NCI-H526 treated with DMSO at 0.1 percent for 48 hours (cell line): Measurements from ENCODE around the gene AHR.
A peak's percentile ranks its signal among the peaks of the same experiment; 100 is the strongest.

ENCODE experiments used
- DNase-seq: peaks from one replicate; lab custom pipeline; 2025; lab: John Stamatoyannopoulos, UW

AHR gene

GRCh38 chr7:17298102-17298839, at the start of gene AHR:
Gene AHR, plus strand, starts transcription at chr7:17298652. Its CDS starts 613 bp downstream, at chr7:17299265.
- peak; percentile 21 for DNase-seq

GRCh38 chr7:17253885-17254284, 44.6 kb upstream of the AHR start:
- DNase-seq = no peak

- no peak for DNase-seq
Observed at GRCh38 chr7:17255926-17256325, 42.5 kb upstream of the AHR start.

DNA sequence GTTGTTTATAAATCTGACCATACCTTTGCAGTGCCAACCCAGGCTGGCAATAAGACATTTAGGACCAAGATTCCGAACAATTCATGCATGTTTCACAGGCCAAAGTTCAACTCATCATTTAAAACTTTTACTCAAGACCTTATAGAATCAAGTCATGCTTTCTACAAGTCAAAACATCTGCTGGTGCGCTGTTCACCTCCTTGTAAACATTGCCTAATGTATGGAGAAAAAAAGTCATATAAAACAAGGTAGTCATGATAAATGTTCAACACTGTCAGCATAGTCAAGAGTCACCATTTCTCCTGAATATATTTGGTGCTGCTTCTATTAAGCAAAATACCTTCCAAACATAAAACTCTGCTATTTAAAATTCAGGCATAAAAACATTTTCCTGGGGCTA, 42.1 kb upstream of the AHR start:
- DNase-seq = no peak

- DNase-seq = no peak
Observed at GRCh38 chr7:17266565-17266964, 31.9 kb upstream of the AHR start.

DNA sequence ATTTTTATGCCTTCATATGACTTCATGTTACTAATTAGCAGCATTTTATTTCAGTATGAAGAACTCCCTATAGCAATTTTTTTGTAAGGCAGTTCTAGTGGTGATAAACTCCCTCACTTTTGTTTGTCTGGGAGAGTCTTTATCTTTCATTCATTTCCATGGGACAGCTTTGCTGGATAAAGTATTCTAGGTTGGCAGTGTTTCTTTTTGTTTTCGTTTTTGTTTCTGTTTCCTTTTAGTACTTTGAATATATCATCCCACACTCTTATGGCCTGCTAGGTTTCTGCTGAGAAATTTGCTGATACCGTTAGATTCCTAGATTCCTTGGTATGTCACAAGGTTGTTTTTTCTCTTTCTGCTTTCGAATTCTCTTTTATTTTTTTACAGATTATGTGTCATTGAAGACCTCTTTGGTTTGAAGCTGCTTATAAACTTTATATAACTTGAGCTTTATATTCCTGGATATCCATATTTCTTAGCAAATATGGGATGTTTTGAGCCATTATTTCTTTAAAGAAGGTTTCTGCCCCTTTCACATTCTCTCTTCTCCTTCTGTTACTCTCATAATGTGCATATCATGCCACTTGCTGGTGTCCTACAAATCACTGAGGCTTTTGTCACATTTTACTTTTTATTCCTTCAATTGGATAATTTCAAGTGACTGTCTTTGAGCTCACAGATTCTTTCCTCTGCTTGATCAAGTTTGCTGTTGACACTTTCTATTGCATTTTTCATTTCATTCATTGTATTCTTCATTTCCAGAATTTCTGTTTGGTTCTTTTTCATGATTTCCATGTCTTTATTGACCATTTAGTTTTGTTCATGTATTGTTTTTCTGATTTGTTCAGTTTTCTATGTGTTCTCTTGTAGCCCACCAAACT, 28.9 kb upstream of the AHR start:
- no peak for DNase-seq

GRCh38 chr7:17274551-17275245, 23.8 kb upstream of the AHR start:
- no peak for DNase-seq

DNA sequence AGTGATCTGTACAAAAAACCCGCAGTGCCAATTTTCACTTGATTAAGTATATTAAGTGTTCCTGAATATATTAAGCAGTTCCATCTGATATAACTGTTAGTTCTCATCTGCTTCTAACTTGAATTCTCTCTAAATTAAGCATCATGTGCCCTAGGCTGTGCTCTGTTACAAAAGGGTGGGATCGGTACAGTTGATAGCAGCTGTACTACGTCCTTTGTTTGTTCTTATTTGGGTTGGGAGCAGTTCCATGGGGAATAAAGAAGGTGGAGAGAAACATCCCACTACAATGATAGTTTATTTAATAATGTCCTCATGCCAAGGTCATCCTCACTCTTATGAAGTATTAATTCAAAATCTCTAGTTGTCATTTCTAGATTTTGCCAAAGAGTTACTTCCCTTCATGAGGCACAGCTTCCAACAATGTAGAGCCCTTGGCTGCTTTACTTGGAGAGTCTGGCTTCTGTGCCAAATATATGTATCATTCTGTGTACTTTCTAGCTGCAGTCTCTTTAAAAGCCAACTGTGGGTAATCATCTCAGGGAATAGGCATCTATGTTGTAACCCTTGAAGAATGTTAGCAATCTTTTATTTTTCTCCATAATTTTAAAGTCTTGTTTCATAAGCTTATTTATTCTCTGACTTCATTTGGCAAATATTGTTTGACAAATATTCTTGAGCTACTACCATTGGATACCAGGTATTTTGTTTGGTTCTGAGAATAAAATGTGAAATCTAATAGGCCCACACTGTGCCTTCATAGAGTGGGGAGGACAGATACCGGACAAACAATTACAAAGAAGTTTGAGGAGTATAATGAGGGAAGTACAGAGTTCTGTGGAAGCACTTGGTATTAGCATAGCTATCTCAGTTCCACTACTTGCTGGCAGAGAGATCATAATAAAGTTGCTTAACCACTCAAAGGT, 22.4 kb upstream of the AHR start:
- DNase-seq = no peak

- no peak for DNase-seq
Observed at GRCh38 chr7:17279061-17279460, 19.4 kb upstream of the AHR start.

- no peak for DNase-seq
Observed at GRCh38 chr7:17289074-17289645, 9.3 kb upstream of the AHR start.

- no peak for DNase-seq
Observed at GRCh38 chr7:17292843-17293242, 5.6 kb upstream of the AHR start.

- DNase-seq = no peak
Observed at GRCh38 chr7:17293481-17293880, 5.0 kb upstream of the AHR start.

DNA sequence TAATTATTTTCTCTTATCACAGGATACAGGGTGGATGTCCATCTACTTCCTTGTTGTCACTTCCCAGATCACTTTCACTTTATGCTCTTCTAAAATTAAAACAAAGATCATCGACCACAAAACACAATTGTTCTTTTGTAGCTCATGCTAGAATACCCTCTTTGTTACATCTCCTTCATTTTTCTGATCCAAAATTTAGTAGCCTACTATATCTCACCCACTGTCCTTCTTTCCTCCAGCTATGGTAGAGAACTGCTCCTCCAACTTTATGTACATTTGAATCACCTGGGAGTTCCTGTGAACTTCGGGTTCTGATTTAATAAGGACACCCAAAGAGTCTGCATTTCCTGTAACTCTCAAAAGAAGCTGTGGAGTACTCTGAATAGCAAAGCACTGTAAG, 1.2 kb upstream of the AHR start:
- no peak for DNase-seq

DNA sequence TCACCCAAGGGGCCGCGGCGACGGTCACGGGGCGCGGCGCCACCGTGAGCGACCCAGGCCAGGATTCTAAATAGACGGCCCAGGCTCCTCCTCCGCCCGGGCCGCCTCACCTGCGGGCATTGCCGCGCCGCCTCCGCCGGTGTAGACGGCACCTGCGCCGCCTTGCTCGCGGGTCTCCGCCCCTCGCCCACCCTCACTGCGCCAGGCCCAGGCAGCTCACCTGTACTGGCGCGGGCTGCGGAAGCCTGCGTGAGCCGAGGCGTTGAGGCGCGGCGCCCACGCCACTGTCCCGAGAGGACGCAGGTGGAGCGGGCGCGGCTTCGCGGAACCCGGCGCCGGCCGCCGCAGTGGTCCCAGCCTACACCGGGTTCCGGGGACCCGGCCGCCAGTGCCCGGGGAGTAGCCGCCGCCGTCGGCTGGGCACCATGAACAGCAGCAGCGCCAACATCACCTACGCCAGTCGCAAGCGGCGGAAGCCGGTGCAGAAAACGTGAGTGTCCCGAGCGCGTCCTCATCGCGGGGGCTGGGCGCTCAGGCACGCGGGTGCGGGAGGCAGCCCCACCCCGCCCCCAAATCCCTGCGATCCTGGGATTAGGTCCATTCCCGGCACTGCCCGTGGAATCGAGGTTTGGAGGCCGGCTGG, 509 bp downstream of the AHR start:
- DNase-seq = no peak

DNA sequence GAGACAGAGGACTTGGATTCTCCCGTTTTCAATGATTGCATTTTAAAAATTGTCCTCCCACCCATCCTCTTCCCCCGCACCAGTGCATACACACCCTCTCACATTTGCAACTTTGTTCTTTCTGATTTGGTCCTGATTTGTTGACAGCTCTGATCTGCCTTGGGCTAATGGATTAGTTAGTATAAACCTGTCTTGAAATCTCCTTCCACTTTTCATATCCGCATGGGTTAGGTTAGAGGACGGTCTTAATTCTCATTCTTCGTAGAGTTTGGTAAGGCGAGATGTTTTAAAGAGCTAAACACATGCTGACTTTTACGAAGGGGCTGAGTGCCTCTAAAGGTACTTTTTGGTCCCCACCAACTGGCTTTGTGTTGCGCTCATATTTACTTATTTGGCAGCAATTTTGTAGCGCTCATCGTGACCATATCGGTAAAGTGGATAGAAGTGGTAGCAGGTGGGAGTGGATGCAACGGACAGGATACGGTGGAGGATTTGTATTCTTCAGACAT, 1.1 kb downstream of the AHR start:
- DNase-seq = no peak

DNA sequence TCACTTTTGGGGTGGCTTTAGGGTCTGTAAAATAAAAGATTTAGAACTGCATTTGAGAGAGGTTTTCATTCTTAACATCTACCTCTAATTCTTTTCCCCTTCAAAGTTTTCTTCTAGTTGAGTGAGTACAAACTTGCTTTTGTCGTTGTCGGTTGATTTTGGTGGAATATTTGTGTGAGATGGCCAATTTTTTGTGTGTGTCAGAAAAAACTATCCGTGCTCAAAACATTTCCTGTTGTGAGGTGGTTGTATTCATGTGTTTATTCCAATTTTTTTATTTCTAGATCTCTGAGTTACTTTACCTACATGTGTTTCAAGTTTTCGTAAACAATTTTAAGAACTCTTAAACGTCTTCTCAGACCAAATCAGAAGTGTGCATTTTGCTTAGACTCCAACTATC, 1.6 kb downstream of the AHR start:
- DNase-seq = no peak

- no peak for DNase-seq
Observed at GRCh38 chr7:17300437-17300836, 2.0 kb downstream of the AHR start.

GRCh38 chr7:17301471-17302456, 3.3 kb downstream of the AHR start:
- DNase-seq = peak; percentile 25

DNA sequence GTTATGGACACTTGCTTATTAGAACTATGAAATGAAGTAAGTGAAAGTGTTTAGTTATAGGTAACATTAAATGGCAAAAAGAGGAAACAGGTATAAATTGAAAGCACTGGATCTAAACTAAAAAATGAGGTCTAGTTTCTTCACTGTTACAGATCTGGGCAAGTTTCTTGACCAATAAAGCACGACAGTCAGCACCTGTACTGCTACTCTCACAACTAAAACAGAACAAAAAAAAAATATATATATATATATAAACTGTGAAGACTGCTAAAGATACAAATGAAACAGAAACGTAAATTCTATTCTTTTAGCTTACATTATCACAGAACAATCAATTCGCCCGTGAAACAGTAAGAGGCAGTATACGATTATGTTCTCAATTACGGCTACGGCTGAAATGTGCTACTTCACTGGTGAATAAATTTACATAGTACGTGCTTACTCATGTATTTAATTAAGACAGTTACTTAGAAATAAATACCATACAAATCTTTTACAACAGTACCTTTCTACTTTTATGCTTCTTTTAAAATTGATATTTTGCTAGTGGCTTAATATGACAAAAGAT, 4.2 kb downstream of the AHR start:
- peak; percentile 22 for DNase-seq
